Upper lobe of right lung (tissue), 1 donor: ENCODE data around the gene PDE6C. TPM values are rescaled to one million over a fixed set of nuclear protein-coding genes. Genes with fewer than 3 reads are reported as not detected.
A peak's percentile ranks its signal among the peaks of the same experiment; 100 is the strongest.

Experiments
- ATAC-seq: fragments of 200-7000 bp; cut with Tn5 transposase; one replicate; pipeline ENCODE4 v1.9.1; 2020; ENCODE audit warnings: mild to moderate bottlenecking, moderate library complexity
- DNase-seq: peaks from one replicate; pipeline ENCODE4 v3.0.0-alpha.2; 2020
- H3K27ac ChIP-seq: fragments of 200-600 bp; one replicate; pipeline ENCODE4 v1.8.0; 2022
- H3K27me3 ChIP-seq: fragments of 200-600 bp; one replicate; pipeline ENCODE4 v1.8.0; 2022; ENCODE audit warnings: mild to moderate bottlenecking
- H3K36me3 ChIP-seq: fragments of 200-600 bp; one replicate; pipeline ENCODE4 v1.8.0; 2022
- H3K4me1 ChIP-seq: fragments of 200-600 bp; one replicate; pipeline ENCODE4 v1.8.0; 2022
- H3K4me3 ChIP-seq: fragments of 200-600 bp; one replicate; pipeline ENCODE4 v1.8.0; 2022; ENCODE audit warnings: mild to moderate bottlenecking
- H3K9me3 ChIP-seq: fragments of 200-600 bp; one replicate; pipeline ENCODE4 v1.8.0; 2022
- intact Hi-C: fragments of 100-400 bp; cut with DNase I; formaldehyde crosslinking; loops from one replicate; pipeline ENCODE4 v1.11.0; 2022
- total RNA-seq: library from RNA; stranded (reverse); fragmentation: NEBNext Ultra II Directional; extraction: Animal tissue kit (Norgen Biotek cat#: 25700); gene quantifications from one replicate; pipeline ENCODE4 v1.2.1, GENCODE V29; 2021
- TF ChIP-seq, protein P1 (sequence below): fragments of 200-600 bp; IDR thresholded peaks from one replicate; pipeline ENCODE4 v1.8.0; 2022; ENCODE audit warnings: antibody characterized with exemption
- donor health status: DM: no; HTN: yes; CAD: no; lungs with severe emphysema.

PDE6C gene
- total RNA-seq, 1 donor from 2014 or later = not detected

DNA sequence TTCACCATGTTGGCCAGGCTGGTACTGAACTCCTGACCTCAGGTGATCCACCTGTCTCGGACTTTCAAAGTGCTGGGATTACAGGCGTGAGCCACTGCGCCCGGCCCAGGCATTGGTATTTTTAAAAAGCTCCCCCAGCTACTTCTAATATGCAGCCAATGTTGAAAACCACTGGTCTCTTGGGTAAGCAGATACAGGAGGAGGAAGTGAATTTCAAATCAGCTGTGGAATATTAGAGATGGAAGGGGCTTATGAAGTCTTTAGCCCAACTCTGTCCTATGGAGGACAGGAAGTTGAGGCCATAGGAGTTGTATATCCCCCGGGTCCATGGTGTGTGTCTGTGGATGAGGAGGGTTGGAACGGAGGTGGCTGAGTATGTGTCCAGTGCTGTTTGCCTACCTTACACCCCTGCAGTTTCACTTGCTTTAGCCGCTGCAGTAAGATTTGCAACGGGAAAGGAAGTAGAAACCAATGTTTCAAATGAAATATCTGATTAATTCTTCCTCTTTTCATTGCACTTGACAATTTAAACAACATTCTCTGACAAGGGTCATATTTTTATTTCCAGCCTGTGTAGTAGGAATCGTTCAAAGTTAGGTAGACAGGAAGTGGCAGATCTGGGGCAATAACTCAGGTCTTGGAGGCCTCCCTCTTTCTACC lies 3.4 kb downstream of the PDE6C start:
- H3K27ac ChIP-seq = no peak overlapping the region
- H3K36me3 ChIP-seq = no peaks in the 10 kb centered on the region
- intact Hi-C loops = no loop called here
- no peaks in the 10 kb centered on the region for H3K4me1 ChIP-seq
- H3K4me3 ChIP-seq = no peak overlapping the region
- no peaks in the 10 kb centered on the region for H3K9me3 ChIP-seq
- DNase-seq (no peak), ATAC-seq (peak; percentile 50)
- TF ChIP-seq, protein P1, sequence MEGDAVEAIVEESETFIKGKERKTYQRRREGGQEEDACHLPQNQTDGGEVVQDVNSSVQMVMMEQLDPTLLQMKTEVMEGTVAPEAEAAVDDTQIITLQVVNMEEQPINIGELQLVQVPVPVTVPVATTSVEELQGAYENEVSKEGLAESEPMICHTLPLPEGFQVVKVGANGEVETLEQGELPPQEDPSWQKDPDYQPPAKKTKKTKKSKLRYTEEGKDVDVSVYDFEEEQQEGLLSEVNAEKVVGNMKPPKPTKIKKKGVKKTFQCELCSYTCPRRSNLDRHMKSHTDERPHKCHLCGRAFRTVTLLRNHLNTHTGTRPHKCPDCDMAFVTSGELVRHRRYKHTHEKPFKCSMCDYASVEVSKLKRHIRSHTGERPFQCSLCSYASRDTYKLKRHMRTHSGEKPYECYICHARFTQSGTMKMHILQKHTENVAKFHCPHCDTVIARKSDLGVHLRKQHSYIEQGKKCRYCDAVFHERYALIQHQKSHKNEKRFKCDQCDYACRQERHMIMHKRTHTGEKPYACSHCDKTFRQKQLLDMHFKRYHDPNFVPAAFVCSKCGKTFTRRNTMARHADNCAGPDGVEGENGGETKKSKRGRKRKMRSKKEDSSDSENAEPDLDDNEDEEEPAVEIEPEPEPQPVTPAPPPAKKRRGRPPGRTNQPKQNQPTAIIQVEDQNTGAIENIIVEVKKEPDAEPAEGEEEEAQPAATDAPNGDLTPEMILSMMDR = no peak
- no peaks in the 10 kb centered on the region for H3K27me3 ChIP-seq

DNA sequence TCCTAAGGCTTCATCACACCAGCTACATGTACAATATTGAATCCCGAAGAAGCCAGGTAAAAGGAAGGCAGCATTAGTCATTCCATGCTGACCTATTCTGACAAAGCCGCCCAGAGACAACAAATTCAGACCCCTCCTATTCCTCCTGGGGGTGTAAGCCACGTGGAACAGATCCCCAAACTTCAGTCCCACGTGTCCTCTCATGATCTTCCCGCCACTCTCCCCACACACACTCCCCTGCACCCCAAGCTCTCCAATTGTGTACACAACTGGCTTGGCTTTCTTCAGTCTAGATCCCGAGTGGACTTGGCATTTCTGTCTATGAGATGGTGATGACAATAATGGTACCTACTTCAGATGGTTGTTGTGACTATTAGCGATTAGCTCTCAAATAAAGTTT lies 8.6 kb downstream of the PDE6C start:
- TF ChIP-seq, protein P1 = no peak
- intact Hi-C loops = no loop called here
- DNase-seq = no peak
- ATAC-seq = no peak
- Histone ChIP-seq H3K27me3 (no peaks in the 10 kb centered on the region), H3K27ac (no peak overlapping the region), H3K36me3 (no peaks in the 10 kb centered on the region), H3K4me1 (no peaks in the 10 kb centered on the region), H3K9me3 (no peaks in the 10 kb centered on the region), H3K4me3 (no peak overlapping the region)

DNA sequence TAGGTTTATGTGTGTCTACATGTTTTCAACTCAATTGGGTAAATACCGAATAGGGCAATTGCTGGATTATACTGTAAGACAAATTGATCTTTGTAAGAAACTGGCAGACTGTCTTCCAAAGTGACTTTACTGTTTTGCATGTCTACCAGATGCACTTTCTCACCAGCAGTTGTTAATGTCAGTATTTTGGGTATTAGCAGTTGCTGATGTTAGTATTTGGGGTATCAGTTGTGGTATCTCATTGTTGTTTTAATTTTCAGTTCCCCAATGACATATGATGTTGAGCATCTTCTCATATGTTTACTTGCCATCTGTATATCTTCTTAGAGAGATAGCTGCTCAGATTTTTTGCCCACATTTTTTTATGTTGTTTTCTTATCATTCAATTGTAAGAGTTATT lies 10.6 kb downstream of the PDE6C start:
- Histone ChIP-seq H3K27ac (no peak overlapping the region), H3K36me3 (no peaks in the 10 kb centered on the region), H3K9me3 (no peaks in the 10 kb centered on the region), H3K27me3 (no peaks in the 10 kb centered on the region), H3K4me3 (no peak overlapping the region), H3K4me1 (no peaks in the 10 kb centered on the region)
- DNase-seq (no peak), ATAC-seq (no peak)
- TF ChIP-seq, protein P1 = no peak
- intact Hi-C loops = no loop called here

DNA sequence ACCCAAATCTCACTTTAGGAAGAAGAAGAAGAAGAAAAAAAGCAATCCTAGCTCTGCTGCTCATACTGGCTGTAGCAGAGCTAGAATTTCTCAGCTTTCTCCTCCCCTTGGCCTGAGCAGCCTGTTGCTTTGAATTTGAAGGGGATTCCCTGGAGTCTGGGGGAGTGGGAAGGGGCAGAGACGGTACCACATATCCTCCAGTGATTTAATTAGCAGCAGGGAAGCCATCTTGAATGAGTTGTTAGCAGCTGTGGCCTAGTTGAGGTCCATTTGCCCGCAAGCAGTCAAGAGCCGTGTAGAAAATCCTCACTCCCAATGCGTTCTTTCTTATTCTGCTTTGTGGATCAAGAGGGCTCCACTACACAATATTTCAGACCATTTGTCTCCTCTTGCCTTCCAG lies 16.5 kb downstream of the PDE6C start:
- ATAC-seq = no peak
- no peak overlapping the region for H3K27ac ChIP-seq
- intact Hi-C loops = no loop called here
- no peaks in the 10 kb centered on the region for H3K36me3 ChIP-seq
- H3K4me1 ChIP-seq = no peaks in the 10 kb centered on the region
- H3K4me3 ChIP-seq = no peak overlapping the region
- no peaks in the 10 kb centered on the region for H3K9me3 ChIP-seq
- no peaks in the 10 kb centered on the region for H3K27me3 ChIP-seq
- TF ChIP-seq, protein P1 = no peak
- DNase-seq = no peak

DNA sequence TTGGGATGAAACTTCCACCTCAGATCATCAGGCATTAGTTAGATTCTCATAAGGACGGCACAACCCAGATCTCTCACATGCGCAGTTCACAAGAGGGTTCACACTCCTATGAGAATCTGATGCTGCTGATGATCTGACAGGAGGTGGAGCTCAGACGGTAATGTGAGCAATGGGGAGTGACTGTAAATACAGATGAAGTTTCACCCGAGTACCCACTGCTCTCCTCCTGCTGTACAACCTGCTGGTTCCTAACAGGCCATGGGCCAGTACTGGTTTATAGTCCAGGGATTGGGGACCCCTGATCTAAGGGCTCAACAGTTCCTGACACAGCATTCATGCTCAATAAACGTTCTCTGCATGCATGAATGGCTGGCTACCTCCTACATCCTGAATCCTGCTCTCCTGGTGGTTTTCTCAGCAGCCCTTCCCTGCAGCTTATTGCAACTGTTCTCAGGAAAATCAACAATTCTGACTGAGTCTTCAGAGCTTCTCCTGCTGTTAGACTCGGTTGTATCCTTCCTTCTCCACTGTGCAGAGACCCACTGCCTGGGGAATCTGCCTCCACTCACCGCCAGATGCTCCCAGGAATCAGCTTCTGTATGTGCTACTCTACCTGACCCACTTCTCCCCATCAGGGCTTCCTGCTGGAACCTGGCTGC lies 17.4 kb downstream of the PDE6C start:
- ATAC-seq (no peak), DNase-seq (no peak)
- intact Hi-C loops = no loop called here
- no peaks in the 10 kb centered on the region for H3K4me1 ChIP-seq
- H3K27me3 ChIP-seq = no peaks in the 10 kb centered on the region
- H3K4me3 ChIP-seq = no peak overlapping the region
- no peaks in the 10 kb centered on the region for H3K9me3 ChIP-seq
- TF ChIP-seq, protein P1 = no peak
- no peak overlapping the region for H3K27ac ChIP-seq
- H3K36me3 ChIP-seq = no peaks in the 10 kb centered on the region
